RWPE2 (cell line): ENCODE results near the gene CDK15.
A peak's percentile ranks its signal among the peaks of the same experiment; 100 is the strongest.

Experiments used
- ATAC-seq: fragments of 200-7000 bp; cut with Tn5 transposase; 3 replicates; pipeline ENCODE4 v1.9.1; 2021; ENCODE audit warnings: low read depth
- DNase-seq: peaks from one replicate; pipeline ENCODE4 v3.0.0-alpha.2; 2020; ENCODE audit warnings: low spot score
- H3K27ac ChIP-seq: fragments of 450-650 bp; 2 replicates; pipeline ENCODE4 v1.5.1; 2017; ENCODE audit warnings: mild to moderate bottlenecking; ENCODE audit not compliant: poor library complexity, severe bottlenecking
- H3K27me3 ChIP-seq: fragments of 250-450 bp; sonication (Bioruptor Pico); 2 replicates; pipeline ENCODE4 v1.5.1; 2021; ENCODE audit warnings: mild to moderate bottlenecking, moderate library complexity; ENCODE audit not compliant: insufficient read depth, poor library complexity, severe bottlenecking
- H3K36me3 ChIP-seq: fragments of 250-450 bp; sonication (Bioruptor Pico); 2 replicates; pipeline ENCODE4 v1.5.1; 2020; ENCODE audit warnings: low read depth, mild to moderate bottlenecking, moderate library complexity
- H3K4me1 ChIP-seq: fragments of 250-450 bp; sonication (Bioruptor Pico); 2 replicates; pipeline ENCODE4 v1.5.1; 2021; ENCODE audit warnings: mild to moderate bottlenecking, moderate library complexity; ENCODE audit not compliant: insufficient read depth, poor library complexity, severe bottlenecking
- H3K4me3 ChIP-seq: fragments of 250-450 bp; sonication (Bioruptor Pico); 2 replicates; pipeline ENCODE4 v1.5.1; 2021; ENCODE audit warnings: mild to moderate bottlenecking, moderate library complexity; ENCODE audit not compliant: severe bottlenecking
- H3K9me3 ChIP-seq: fragments of 250-450 bp; sonication (Bioruptor Pico); 2 replicates; pipeline ENCODE4 v1.5.1; 2021; ENCODE audit warnings: mild to moderate bottlenecking, moderate library complexity; ENCODE audit not compliant: severe bottlenecking
- TF ChIP-seq, protein P1 (sequence below): fragments of 450-650 bp; IDR thresholded peaks from one replicate; pipeline ENCODE4 v1.5.1; 2017; ENCODE audit warnings: mild to moderate bottlenecking, moderate library complexity; ENCODE audit not compliant: poor library complexity, severe bottlenecking

The CDK15 gene

DNA sequence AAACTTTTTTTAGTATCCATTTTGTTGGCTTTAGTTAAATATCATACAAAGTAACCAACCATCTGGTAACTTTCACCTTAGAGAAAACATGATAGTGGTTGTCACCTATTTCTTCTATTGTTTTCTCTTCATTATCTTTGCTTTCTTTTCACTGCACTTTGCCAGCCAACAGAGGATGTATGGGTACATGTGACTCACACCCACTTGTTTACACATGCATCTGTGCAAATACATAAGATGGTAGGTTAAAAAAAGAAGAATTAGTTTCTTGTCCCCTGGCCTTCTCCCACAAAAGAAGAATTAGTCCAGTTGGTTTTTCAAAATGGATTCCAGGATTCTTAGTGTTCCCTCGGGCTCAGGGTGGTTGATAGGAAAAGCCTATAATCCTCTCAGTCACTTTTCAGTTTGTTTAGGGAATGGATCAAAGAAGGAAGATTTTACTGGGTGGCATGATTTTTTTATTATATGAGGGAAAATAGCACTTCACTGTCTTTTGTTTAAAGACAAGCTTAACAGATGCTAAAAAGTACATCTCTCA, 46.6 kb downstream of the CDK15 start:
- Histone ChIP-seq H3K27me3 (no peaks in the 10 kb centered on the region), H3K36me3 (no peaks in the 10 kb centered on the region), H3K27ac (peak overlapping the region; percentile 71), H3K4me1 (peaks cover 25% of the 10 kb centered on the region), H3K9me3 (no peaks in the 10 kb centered on the region), H3K4me3 (no peak overlapping the region)
- DNase-seq (no peak), ATAC-seq (no peak; the same call in 2 of the 3 replicates)
- TF ChIP-seq, protein P1, sequence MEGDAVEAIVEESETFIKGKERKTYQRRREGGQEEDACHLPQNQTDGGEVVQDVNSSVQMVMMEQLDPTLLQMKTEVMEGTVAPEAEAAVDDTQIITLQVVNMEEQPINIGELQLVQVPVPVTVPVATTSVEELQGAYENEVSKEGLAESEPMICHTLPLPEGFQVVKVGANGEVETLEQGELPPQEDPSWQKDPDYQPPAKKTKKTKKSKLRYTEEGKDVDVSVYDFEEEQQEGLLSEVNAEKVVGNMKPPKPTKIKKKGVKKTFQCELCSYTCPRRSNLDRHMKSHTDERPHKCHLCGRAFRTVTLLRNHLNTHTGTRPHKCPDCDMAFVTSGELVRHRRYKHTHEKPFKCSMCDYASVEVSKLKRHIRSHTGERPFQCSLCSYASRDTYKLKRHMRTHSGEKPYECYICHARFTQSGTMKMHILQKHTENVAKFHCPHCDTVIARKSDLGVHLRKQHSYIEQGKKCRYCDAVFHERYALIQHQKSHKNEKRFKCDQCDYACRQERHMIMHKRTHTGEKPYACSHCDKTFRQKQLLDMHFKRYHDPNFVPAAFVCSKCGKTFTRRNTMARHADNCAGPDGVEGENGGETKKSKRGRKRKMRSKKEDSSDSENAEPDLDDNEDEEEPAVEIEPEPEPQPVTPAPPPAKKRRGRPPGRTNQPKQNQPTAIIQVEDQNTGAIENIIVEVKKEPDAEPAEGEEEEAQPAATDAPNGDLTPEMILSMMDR: no peak

DNA sequence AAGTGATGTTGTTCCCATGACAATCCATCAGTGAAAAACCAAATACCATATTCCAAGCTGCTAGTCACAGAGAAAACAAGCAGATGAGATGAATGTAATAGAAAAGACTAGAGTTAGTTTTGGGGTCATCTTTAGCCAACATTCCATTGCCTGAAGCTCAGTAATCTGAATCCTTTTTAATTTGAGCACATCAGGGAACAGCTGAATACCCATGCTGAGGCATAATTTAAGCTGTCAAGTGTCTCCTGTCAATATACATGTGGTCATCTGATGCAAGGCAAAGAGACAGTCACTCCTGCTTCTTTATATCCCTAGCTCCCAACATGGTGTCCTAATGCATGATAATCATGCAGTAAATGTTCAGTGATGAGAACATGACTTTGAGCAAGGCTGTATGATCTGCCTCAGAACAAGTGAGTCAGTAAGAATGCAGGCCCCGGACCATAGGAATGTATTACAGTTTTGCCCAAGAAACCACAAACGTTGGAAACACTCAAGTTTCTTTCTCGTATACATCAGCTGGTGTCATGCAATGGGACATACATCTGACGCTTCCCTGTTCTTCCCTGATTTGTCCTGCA, 48.0 kb downstream of the CDK15 start:
- H3K27ac ChIP-seq: peak overlapping the region; percentile 71
- TF ChIP-seq, protein P1: no peak
- H3K9me3 ChIP-seq: no peaks in the 10 kb centered on the region
- no peaks in the 10 kb centered on the region for H3K27me3 ChIP-seq
- peak; percentile 93 for ATAC-seq
- DNase-seq: no peak
- H3K36me3 ChIP-seq: no peaks in the 10 kb centered on the region
- peaks cover 25% of the 10 kb centered on the region for H3K4me1 ChIP-seq
- no peak overlapping the region for H3K4me3 ChIP-seq

DNA sequence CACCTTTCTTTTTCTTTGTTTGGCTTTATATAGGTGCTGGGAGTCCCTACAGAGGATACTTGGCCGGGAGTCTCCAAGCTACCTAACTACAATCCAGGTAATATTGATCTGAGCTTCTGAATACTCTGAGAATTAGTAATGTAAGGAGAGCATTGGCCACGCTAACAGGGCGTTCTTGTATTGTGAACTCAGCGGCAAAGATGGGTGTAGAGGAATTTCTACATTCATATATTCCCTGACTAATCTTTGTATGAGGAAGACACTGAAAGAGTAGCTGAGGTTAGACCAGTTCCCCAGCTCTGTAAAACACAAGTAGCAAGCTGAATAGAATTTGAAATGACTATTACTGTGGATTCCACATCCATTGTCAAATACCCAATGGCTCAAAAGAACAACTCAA, 48.5 kb downstream of the CDK15 start:
- H3K4me1 ChIP-seq: peaks cover 25% of the 10 kb centered on the region
- ATAC-seq: peak; percentile 68
- no peaks in the 10 kb centered on the region for H3K27me3 ChIP-seq
- TF ChIP-seq, protein P1: no peak
- H3K36me3 ChIP-seq: no peaks in the 10 kb centered on the region
- no peaks in the 10 kb centered on the region for H3K9me3 ChIP-seq
- peak overlapping the region; percentile 71 for H3K27ac ChIP-seq
- DNase-seq: no peak
- no peak overlapping the region for H3K4me3 ChIP-seq

DNA sequence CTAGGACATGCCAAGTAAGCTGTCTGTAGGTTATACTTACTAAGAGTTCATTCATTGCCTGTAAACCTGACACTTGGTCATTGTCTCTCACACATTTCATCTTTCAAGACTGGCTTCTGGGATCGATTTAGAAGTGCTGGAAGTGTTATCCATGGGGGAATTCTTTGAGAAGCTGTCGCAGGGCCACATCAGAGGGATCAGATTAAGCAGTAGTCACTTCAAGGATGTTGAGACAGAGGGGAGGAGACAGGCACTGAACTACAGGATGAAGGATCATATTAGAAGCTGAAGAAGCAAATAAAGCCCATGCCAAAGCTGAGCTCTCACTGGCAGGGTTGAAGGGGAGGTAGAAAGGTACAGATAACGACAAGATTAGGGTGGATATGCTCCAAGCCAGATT, 49.0 kb downstream of the CDK15 start:
- DNase-seq (no peak), ATAC-seq (no peak)
- TF ChIP-seq, protein P1: no peak
- H3K27ac ChIP-seq: peak overlapping the region; percentile 71
- H3K36me3 ChIP-seq: no peaks in the 10 kb centered on the region
- no peaks in the 10 kb centered on the region for H3K9me3 ChIP-seq
- H3K4me1 ChIP-seq: peaks cover 25% of the 10 kb centered on the region
- no peaks in the 10 kb centered on the region for H3K27me3 ChIP-seq
- no peak overlapping the region for H3K4me3 ChIP-seq

DNA sequence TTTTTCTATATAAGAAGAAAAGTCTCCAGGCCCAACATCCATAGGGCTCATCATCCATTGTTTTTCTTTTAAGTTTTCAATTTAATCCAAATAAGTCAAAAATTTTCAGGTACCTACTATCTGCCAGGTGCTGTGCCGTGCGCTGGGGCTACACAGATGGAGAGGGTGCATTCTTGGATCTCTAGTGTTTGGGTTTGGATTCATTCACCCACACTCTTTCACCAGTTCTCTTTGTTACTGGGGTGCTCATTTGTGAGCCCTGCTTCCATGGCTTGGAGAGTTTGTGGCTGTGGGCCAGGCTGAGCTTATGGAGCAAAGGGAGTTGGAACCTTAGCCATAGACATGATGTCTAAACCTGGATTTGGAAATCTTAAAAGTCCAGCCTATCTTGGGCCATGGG, 51.0 kb downstream of the CDK15 start:
- Histone ChIP-seq H3K27ac (no peak overlapping the region), H3K27me3 (no peaks in the 10 kb centered on the region), H3K9me3 (no peaks in the 10 kb centered on the region), H3K4me3 (no peak overlapping the region), H3K4me1 (peaks cover 25% of the 10 kb centered on the region), H3K36me3 (no peaks in the 10 kb centered on the region)
- TF ChIP-seq, protein P1: no peak
- no peak for ATAC-seq
- no peak for DNase-seq
